Karpas-422 (cell line): ENCODE measurements around the gene TNS3. TPM values are rescaled to one million over a fixed set of nuclear protein-coding genes. Genes with fewer than 3 reads are reported as not detected.
"Not testable (repeated sequence)": the region's sequence is repeated elsewhere in the genome, so short reads cannot be mapped to it uniquely, and the experiment has no call there.

ENCODE experiments used
- DNase-seq: peaks from one replicate; pipeline ENCODE4 v3.0.0-alpha.2; 2015
- H2AFZ ChIP-seq: fragments of 200-600 bp; sonication (generic); 2 replicates; pipeline ENCODE4 v1.6.1; 2014; ENCODE audit warnings: antibody characterized with exemption, low read length, mixed read lengths
- H3K27ac ChIP-seq: fragments of 200-600 bp; sonication (generic); 2 replicates; pipeline ENCODE4 v1.5.1; 2014; ENCODE audit warnings: mild to moderate bottlenecking, low read length, moderate library complexity
- H3K27me3 ChIP-seq: fragments of 200-600 bp; sonication (generic); 2 replicates; pipeline ENCODE4 v1.6.1; 2014; ENCODE audit warnings: low read length, mixed read lengths
- H3K36me3 ChIP-seq: fragments of 200-600 bp; sonication (generic); 2 replicates; pipeline ENCODE4 v1.6.1; 2014; ENCODE audit warnings: low read length, mixed read lengths; ENCODE audit not compliant: insufficient read depth
- H3K4me1 ChIP-seq: fragments of 200-600 bp; sonication (generic); 2 replicates; pipeline ENCODE4 v1.6.1; 2014; ENCODE audit warnings: mild to moderate bottlenecking, low read length, mixed read lengths
- H3K4me2 ChIP-seq: fragments of 200-600 bp; sonication (generic); 2 replicates; pipeline ENCODE4 v1.6.1; 2014; ENCODE audit warnings: low read length, low read depth, mild to moderate bottlenecking; ENCODE audit not compliant: poor library complexity, severe bottlenecking
- H3K4me3 ChIP-seq: fragments of 200-600 bp; sonication (generic); 2 replicates; pipeline ENCODE4 v1.5.1; 2014; ENCODE audit warnings: mild to moderate bottlenecking, antibody characterized with exemption, low read length, mixed read lengths
- H3K79me2 ChIP-seq: fragments of 200-600 bp; sonication (generic); 2 replicates; pipeline ENCODE4 v1.6.1; 2014; ENCODE audit warnings: mild to moderate bottlenecking, low read length, mixed read lengths
- H3K9ac ChIP-seq: fragments of 200-600 bp; sonication (generic); 2 replicates; pipeline ENCODE4 v1.6.0; 2014; ENCODE audit warnings: low read length
- H3K9me2 ChIP-seq: fragments of 200-600 bp; sonication (generic), shearing (Covaris generic); replicated peaks from 2 replicates; pipeline ENCODE4 v1.6.0; 2014; ENCODE audit warnings: mild to moderate bottlenecking, low read length, moderate library complexity; ENCODE audit not compliant: insufficient read depth
- H3K9me3 ChIP-seq: fragments of 300-700, 200-600 bp; sonication (generic); 2 replicates; pipeline ENCODE4 v1.6.1; 2014; ENCODE audit warnings: low read length, mixed read lengths
- H4K20me1 ChIP-seq: fragments of 200-600 bp; sonication (generic); 2 replicates; pipeline ENCODE4 v1.6.1; 2014; ENCODE audit warnings: mild to moderate bottlenecking, antibody characterized with exemption, low read length, low read depth; ENCODE audit not compliant: insufficient read depth
- total RNA-seq: library from RNA; depleted of rRNA; stranded (reverse); fragments of >200 nt; shearing (Covaris generic); gene quantifications from 2 replicates; pipeline ENCODE4 v1.2.3, GENCODE V29; 2014; ENCODE audit warnings: low replicate concordance

The TNS3 gene
- total RNA-seq, 1 experiment from 2014 or later: 56.6 TPM

DNA sequence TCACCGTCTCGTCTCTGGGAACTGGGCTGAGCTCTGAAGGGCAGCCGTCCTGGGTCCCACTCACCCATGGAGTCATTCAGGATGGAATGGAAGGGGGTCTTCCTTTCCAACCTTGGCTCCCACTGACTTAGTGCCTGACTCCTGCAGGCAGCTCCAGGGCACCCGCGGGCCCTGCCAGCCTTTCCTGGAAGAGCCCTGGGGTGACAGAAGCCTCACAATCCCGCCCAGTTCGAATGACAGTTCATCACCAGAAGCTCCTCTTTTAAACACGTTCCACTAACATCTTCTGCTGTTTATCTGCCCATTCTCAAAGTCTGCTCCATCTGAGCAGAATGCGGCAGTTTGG lies 110.6 kb downstream of the TNS3 start:
- Histone ChIP-seq H3K4me1 (peaks cover 35% of the 10 kb centered on the region), H2AFZ (no peak overlapping the region), H3K9ac (no peak overlapping the region), H4K20me1 (no peaks in the 10 kb centered on the region), H3K4me3 (no peak overlapping the region), H3K27me3 (no peaks in the 10 kb centered on the region), H3K27ac (no peak overlapping the region), H3K9me2 (no peaks in the 10 kb centered on the region), H3K36me3 (no peaks in the 10 kb centered on the region), H3K79me2 (peaks cover 46% of the 10 kb centered on the region), H3K4me2 (no peak overlapping the region), H3K9me3 (no peaks in the 10 kb centered on the region)
- no peak for DNase-seq

DNA sequence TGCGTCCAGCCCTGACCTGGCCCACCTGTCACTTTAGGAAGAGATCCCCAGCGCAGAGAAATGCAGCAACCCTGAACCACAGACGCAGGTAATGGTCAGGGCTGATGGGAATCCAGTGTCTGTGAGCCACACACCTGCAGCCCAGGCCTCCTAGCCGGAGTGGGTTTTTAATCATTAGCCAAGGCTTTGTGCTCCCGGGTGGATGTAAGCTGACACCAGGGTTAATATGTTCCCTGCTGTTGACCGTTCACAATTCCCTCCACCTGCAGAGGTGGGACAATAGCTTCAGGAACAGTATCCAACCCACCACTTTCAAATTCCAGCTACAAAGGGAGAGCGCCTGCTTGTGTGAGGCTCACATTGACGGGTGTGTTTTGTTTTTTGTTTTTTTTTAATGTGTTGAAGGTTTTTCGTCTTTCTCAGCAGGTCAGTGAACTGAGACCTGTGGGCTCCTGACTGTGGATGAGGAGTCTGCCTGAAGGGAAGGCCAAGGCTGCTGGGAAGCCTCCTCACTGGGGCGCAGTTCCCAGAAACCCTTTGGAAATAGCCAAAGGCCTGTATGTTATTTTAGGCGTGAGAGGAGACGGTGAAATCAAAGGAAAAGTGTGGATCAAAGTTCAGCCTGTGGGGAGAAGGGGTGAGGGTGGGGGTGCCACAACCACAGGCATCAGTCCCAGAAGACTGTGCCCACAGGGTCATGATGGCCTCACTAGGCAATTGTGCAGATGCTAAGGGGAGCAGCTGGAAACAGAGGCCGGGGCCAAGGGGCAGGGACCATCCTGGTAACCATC lies 111.1 kb downstream of the TNS3 start:
- H3K36me3 ChIP-seq: no peaks in the 10 kb centered on the region
- H3K4me1 ChIP-seq: peaks cover 35% of the 10 kb centered on the region
- H4K20me1 ChIP-seq: no peaks in the 10 kb centered on the region
- no peaks in the 10 kb centered on the region for H3K9me3 ChIP-seq
- no peak overlapping the region for H2AFZ ChIP-seq
- peaks cover 40% of the 10 kb centered on the region for H3K79me2 ChIP-seq
- H3K9ac ChIP-seq: no peak overlapping the region
- no peak overlapping the region for H3K27ac ChIP-seq
- H3K4me3 ChIP-seq: no peak overlapping the region
- H3K4me2 ChIP-seq: no peak overlapping the region
- no peaks in the 10 kb centered on the region for H3K9me2 ChIP-seq
- H3K27me3 ChIP-seq: no peaks in the 10 kb centered on the region
- DNase-seq: no peak

DNA sequence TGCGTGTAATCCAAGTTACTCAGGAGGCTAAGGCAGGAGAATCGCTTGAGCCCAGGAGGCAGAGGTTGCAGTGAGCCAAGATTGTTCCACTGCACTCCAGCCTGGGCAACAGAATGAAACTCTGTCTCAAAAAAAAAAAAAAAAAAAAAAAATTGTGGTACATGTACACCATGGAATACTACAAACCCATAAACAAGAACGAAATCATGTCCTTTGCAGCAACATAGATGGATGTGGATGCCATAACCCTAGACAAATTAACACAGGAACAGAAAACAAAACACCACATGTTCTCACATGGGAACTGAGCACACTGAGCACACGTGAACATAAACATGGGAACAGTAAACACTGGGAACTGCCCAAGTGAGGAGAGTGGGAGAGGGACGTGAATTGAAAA lies 112.1 kb downstream of the TNS3 start:
- not testable (repeated sequence) for H3K9me3 ChIP-seq, H3K36me3 ChIP-seq, H3K4me2 ChIP-seq, H3K27ac ChIP-seq, H2AFZ ChIP-seq, H3K9me2 ChIP-seq, H3K4me3 ChIP-seq, H3K27me3 ChIP-seq, H3K9ac ChIP-seq, DNase-seq, H4K20me1 ChIP-seq
- Histone ChIP-seq H3K4me1 (peaks cover 26% of the 10 kb centered on the region), H3K79me2 (peaks cover 36% of the 10 kb centered on the region)

DNA sequence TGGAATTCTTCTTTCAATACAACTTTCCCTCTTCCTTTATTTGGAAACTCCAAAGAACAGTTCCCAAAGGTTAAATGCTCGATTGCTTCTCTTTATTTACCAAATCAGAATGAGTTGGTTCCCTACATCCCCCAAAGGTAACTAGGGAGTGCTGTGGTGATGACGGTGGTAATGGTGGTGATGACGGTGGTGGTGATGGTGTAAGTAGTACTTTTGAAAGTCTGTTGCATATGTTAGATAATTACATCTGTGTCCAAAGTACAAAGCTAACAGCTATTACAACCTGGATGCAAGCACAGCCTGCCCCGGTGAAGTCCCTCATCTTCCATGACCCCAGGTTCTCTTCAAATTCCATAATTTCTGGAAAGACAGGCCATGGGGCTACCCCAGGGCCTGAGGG lies 115.1 kb downstream of the TNS3 start:
- Histone ChIP-seq H3K4me1 (no peaks in the 10 kb centered on the region), H3K9me3 (no peaks in the 10 kb centered on the region), H3K27ac (no peak overlapping the region), H3K79me2 (peaks cover 46% of the 10 kb centered on the region), H2AFZ (no peak overlapping the region), H3K36me3 (no peaks in the 10 kb centered on the region; the same call in 1 of the 2 replicates), H3K4me3 (no peak overlapping the region), H3K9ac (no peak overlapping the region), H3K27me3 (no peaks in the 10 kb centered on the region), H3K9me2 (no peaks in the 10 kb centered on the region), H3K4me2 (no peak overlapping the region), H4K20me1 (no peaks in the 10 kb centered on the region)
- DNase-seq: no peak

DNA sequence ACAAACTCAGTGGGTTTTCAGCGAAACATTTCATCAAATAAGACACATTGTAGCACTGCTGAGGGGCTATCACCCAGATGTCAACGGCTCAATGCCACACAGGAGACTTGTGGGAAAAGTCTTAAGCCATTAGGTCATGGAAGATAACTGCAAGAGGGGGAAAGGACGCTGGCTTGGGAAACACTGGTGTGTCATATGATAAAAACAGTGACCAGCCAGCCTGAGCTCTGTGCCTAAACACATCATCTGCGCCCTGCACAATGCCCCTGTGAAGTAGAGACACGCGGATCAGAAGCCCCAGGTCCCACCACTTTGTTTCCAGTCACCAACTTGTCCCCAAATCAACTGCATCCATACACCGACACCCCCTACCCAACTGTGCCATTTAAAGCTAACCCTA lies 116.7 kb downstream of the TNS3 start:
- Histone ChIP-seq H3K9ac (no peak overlapping the region), H3K9me3 (no peaks in the 10 kb centered on the region), H3K4me3 (no peak overlapping the region), H3K4me1 (no peaks in the 10 kb centered on the region), H3K36me3 (no peaks in the 10 kb centered on the region; the same call in 1 of the 2 replicates), H3K27me3 (no peaks in the 10 kb centered on the region), H2AFZ (no peak overlapping the region), H3K4me2 (no peak overlapping the region), H4K20me1 (no peaks in the 10 kb centered on the region), H3K9me2 (no peaks in the 10 kb centered on the region), H3K79me2 (peaks cover 62% of the 10 kb centered on the region), H3K27ac (no peak overlapping the region)
- no peak for DNase-seq

DNA sequence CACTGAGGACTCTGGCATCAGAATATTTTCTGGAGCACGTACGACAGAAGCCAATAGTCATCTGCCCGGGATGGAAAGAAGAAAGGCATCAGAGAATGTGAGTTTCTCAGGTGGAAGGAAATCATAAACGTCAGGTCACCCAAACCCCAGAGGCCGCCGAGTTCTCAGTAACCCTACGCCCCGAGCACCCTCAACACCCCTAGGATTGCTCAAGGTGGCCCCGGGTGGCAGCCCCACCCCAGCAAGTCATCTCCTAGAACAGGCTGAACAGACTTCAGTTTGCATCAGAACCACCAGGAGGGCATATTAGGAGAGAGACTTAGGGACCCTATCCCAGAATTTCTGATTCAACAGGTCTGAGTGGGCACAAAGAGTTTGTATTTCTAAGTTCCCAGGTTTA lies 117.6 kb downstream of the TNS3 start:
- DNase-seq: no peak
- Histone ChIP-seq H3K9ac (no peak overlapping the region), H3K79me2 (peaks cover 67% of the 10 kb centered on the region), H3K9me2 (no peaks in the 10 kb centered on the region), H2AFZ (no peak overlapping the region), H3K36me3 (no peaks in the 10 kb centered on the region; the same call in 1 of the 2 replicates), H4K20me1 (no peaks in the 10 kb centered on the region), H3K27ac (no peak overlapping the region), H3K4me3 (no peak overlapping the region), H3K4me2 (no peak overlapping the region), H3K27me3 (no peaks in the 10 kb centered on the region), H3K4me1 (no peaks in the 10 kb centered on the region), H3K9me3 (no peaks in the 10 kb centered on the region)

DNA sequence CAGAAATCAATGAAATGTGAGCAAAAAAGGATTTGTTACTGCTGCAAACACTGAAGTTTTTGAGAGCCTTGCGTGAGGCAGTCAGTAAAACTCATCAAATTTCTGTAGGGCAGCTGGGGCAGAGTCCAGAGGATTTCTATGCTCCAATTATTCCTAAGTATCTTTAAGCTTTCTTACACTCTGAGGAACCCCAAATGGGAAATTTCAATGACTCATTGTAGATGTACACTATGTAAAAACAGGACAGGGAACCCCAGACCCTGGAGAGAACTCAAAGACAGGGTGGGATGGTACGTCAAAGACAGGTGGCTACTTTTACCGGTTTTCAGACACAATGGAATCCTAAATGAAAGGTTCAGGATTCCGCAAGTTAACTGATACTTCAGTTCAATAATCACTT lies 120.2 kb downstream of the TNS3 start:
- H3K9me3 ChIP-seq: no peaks in the 10 kb centered on the region
- no peak overlapping the region for H2AFZ ChIP-seq
- no peak overlapping the region for H3K4me2 ChIP-seq
- no peaks in the 10 kb centered on the region for H4K20me1 ChIP-seq
- no peak overlapping the region for H3K27ac ChIP-seq
- DNase-seq: no peak
- H3K4me3 ChIP-seq: no peak overlapping the region
- H3K27me3 ChIP-seq: no peaks in the 10 kb centered on the region
- H3K4me1 ChIP-seq: no peaks in the 10 kb centered on the region
- H3K36me3 ChIP-seq: no peaks in the 10 kb centered on the region; the same call in 1 of the 2 replicates
- no peak overlapping the region for H3K9ac ChIP-seq
- no peaks in the 10 kb centered on the region for H3K9me2 ChIP-seq
- peaks cover 67% of the 10 kb centered on the region for H3K79me2 ChIP-seq

DNA sequence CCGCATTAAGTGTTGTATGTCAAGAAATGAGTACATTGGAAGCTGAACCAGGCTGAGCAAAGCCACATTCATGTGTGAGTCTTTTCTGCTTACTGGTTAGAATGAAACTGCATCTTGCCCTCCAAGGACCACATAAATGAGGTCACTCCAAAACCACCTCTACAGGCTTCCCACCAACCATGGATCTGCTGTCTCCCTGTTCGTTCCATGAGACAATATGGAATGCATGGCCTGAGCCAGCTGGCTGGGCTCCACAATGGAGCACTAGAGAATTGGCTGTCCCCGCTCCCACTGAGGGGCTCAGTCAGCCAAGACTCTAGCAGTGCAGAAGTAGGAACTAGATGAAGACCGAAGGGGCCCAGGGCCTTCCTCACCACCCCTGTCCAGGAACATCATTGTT lies 120.8 kb downstream of the TNS3 start:
- Histone ChIP-seq H3K27me3 (no peaks in the 10 kb centered on the region), H3K4me2 (no peak overlapping the region), H3K9me3 (no peaks in the 10 kb centered on the region), H3K79me2 (peaks cover 69% of the 10 kb centered on the region), H3K9me2 (no peaks in the 10 kb centered on the region), H3K27ac (no peak overlapping the region), H3K4me3 (no peak overlapping the region), H3K36me3 (no peaks in the 10 kb centered on the region; the same call in 1 of the 2 replicates), H3K4me1 (no peaks in the 10 kb centered on the region), H3K9ac (no peak overlapping the region), H4K20me1 (no peaks in the 10 kb centered on the region), H2AFZ (no peak overlapping the region)
- DNase-seq: no peak
